Tibial artery (tissue), 4 donors: Measurements from ENCODE around the gene LAMB1.

ENCODE experiments used
- DNase-seq, 2 donors: peaks; one replicate each; pipeline ENCODE4 v3.0.0-alpha.2; 2019
- H3K27ac ChIP-seq, 2 donors: fragments of 200-600 bp; sonication (generic) in 1 of 2; 1 replicate in 1 of 2; 2 replicates in 1 of 2; pipeline ENCODE4 v1.5.1; 2018 to 2019; ENCODE audit warnings: mild to moderate bottlenecking in 1 of 2
- H3K27me3 ChIP-seq, 2 donors: fragments of 200-600 bp; sonication (generic) in 1 of 2; one replicate each; pipeline versions ENCODE4 v1.5.1 to v1.6.0; 2016 to 2019
- H3K36me3 ChIP-seq, 3 donors: fragments of 200-600 bp; sonication (generic) in 2 of 3; one replicate each; pipeline ENCODE4 v1.5.1; 2016 to 2019; ENCODE audit warnings: mild to moderate bottlenecking in 2 of 3
- H3K4me1 ChIP-seq, 4 donors: fragments of 200-600 bp; sonication (generic) in 2 of 4; 1 replicate in 3 of 4; 2 replicates in 1 of 4; pipeline ENCODE4 v1.5.1; 2016 to 2019
- H3K4me3 ChIP-seq, 2 donors: fragments of 200-600 bp; sonication (generic) in 1 of 2; 1 replicate in 1 of 2; 2 replicates in 1 of 2; pipeline ENCODE4 v1.5.1; 2018 to 2019; ENCODE audit warnings: mild to moderate bottlenecking in 2 of 2
- H3K9me3 ChIP-seq, 3 donors: fragments of 200-600 bp; sonication (generic) in 1 of 3; one replicate each; pipeline ENCODE4 v1.5.1; 2016 to 2019
- CTCF ChIP-seq, 2 experiments: fragments of 200-600 bp in 1 of 2; fragments of 450-650 bp in 1 of 2; IDR thresholded peaks; one replicate each; pipeline ENCODE4 v1.5.1; 2017 to 2019; ENCODE audit warnings: antibody characterized with exemption in 2 of 2, mild to moderate bottlenecking in 1 of 2, moderate library complexity in 1 of 2
- intact Hi-C: fragments of 100-400 bp; cut with DNase I; formaldehyde crosslinking; loops from one replicate; pipeline ENCODE4 v1.15.0; 2023; ENCODE audit warnings: low total_unique reads

LAMB1 gene

GRCh38 chr7:108012499-108013430, 9.8 kb upstream of the LAMB1 start:
- Histone ChIP-seq H3K27ac (no peak overlapping the region), H3K4me3 (no peak overlapping the region), H3K27me3 (no peaks in the 10 kb centered on the region), H3K36me3 (no peaks in the 10 kb centered on the region), H3K9me3 (no peaks in the 10 kb centered on the region), H3K4me1 (no peaks in the 10 kb centered on the region)
- no peak for DNase-seq
- intact Hi-C loops = no loop called here
- no peak for TF ChIP-seq CTCF (IDR thresholded peaks at IDR 0.05)

- no peak overlapping the region for H3K27ac ChIP-seq
- intact Hi-C loops = no loop called here
- no peaks in the 10 kb centered on the region for H3K36me3 ChIP-seq
- no peak overlapping the region for H3K4me3 ChIP-seq
- DNase-seq = no peak
- no peaks in the 10 kb centered on the region for H3K27me3 ChIP-seq
- H3K9me3 ChIP-seq = no peaks in the 10 kb centered on the region
- no peaks in the 10 kb centered on the region for H3K4me1 ChIP-seq
- TF ChIP-seq CTCF (IDR thresholded peaks at IDR 0.05) = no peak
Observed at GRCh38 chr7:108010377-108010776, 7.4 kb upstream of the LAMB1 start.

GRCh38 chr7:108009873-108010272, 6.9 kb upstream of the LAMB1 start:
- intact Hi-C loops = no loop called here
- Histone ChIP-seq H3K4me3 (no peak overlapping the region), H3K36me3 (no peaks in the 10 kb centered on the region), H3K27me3 (no peaks in the 10 kb centered on the region), H3K4me1 (no peaks in the 10 kb centered on the region), H3K27ac (no peak overlapping the region), H3K9me3 (no peaks in the 10 kb centered on the region)
- no peak for DNase-seq
- no peak for TF ChIP-seq CTCF (IDR thresholded peaks at IDR 0.05)

- no peak for TF ChIP-seq CTCF (IDR thresholded peaks at IDR 0.05)
- H3K27ac ChIP-seq = no peak overlapping the region
- H3K36me3 ChIP-seq = no peaks in the 10 kb centered on the region
- H3K27me3 ChIP-seq = no peaks in the 10 kb centered on the region
- no peaks in the 10 kb centered on the region for H3K9me3 ChIP-seq
- peaks cover 0 to 8% (median under 1%) of the 10 kb centered on the region in 4 donors for H3K4me1 ChIP-seq
- intact Hi-C loops = no loop called here
- no peak overlapping the region for H3K4me3 ChIP-seq
- no peak for DNase-seq
Observed at GRCh38 chr7:108008827-108009226, 5.9 kb upstream of the LAMB1 start.

GRCh38 chr7:108008240-108008639, 5.3 kb upstream of the LAMB1 start:
- Histone ChIP-seq H3K9me3 (no peaks in the 10 kb centered on the region), H3K4me3 (no peak overlapping the region), H3K36me3 (no peaks in the 10 kb centered on the region), H3K27ac (no peak overlapping the region), H3K27me3 (no peaks in the 10 kb centered on the region), H3K4me1 (peaks cover 0 to 14% (median 4%) of the 10 kb centered on the region in 4 donors)
- no peak for TF ChIP-seq CTCF (IDR thresholded peaks at IDR 0.05)
- intact Hi-C loops = no loop called here
- DNase-seq = no peak
